ENCODE results near the gene UGT1A5.

UGT1A5 gene

DNA sequence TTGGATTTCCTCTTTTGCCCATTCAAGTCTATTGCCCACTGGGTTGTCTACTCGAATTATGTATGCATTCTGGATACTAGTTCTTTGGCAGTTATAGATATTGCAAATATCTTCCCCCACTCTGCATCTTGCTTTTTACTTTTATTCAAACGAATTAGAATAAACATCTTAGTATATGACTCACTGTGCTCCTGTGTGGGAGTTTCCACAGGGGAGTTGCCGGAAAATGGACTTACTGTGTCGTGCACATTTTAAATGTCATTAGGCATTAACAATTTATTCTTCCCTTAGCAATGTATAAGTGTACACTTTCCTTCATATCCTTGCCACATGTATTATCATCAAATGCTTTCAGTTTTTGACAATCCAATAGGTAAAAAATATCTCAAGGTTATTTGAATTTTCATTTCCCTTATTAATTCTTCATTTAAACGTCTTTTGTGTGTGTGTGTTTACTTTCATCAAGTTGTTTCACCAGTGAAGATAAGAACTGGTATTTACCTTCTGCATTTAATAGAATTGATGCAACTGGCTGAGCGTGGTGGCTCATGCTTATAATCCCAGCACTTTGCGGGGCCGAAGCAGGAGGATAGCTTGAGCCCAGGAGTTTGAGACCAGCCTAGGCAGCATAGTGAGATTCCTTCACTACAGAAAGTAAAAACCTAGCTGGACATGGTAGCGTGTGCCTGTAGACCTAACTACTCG lies 4.6 kb upstream of the UGT1A5 start:
- Histone ChIP-seq H3K4me3 (ENCODE audit: low read depth, low read length) (no peak overlapping the region), H3K36me3 (replicated peaks) (no peaks in the 10 kb centered on the region), H3K27ac (no peak overlapping the region), H3K27me3 (replicated peaks) (no peaks in the 10 kb centered on the region)
- peak; percentile 36 for DNase-seq
- in situ Hi-C loops (cut with HindIII; ENCODE audit: low pct_ligation_motif_present, low sequenced_read_pairs): no loop called here
- TF ChIP-seq, protein P1, sequence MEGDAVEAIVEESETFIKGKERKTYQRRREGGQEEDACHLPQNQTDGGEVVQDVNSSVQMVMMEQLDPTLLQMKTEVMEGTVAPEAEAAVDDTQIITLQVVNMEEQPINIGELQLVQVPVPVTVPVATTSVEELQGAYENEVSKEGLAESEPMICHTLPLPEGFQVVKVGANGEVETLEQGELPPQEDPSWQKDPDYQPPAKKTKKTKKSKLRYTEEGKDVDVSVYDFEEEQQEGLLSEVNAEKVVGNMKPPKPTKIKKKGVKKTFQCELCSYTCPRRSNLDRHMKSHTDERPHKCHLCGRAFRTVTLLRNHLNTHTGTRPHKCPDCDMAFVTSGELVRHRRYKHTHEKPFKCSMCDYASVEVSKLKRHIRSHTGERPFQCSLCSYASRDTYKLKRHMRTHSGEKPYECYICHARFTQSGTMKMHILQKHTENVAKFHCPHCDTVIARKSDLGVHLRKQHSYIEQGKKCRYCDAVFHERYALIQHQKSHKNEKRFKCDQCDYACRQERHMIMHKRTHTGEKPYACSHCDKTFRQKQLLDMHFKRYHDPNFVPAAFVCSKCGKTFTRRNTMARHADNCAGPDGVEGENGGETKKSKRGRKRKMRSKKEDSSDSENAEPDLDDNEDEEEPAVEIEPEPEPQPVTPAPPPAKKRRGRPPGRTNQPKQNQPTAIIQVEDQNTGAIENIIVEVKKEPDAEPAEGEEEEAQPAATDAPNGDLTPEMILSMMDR (IDR thresholded peaks at IDR 0.05; ENCODE audit: low read depth, low read length, missing control alignments): no peak

DNA sequence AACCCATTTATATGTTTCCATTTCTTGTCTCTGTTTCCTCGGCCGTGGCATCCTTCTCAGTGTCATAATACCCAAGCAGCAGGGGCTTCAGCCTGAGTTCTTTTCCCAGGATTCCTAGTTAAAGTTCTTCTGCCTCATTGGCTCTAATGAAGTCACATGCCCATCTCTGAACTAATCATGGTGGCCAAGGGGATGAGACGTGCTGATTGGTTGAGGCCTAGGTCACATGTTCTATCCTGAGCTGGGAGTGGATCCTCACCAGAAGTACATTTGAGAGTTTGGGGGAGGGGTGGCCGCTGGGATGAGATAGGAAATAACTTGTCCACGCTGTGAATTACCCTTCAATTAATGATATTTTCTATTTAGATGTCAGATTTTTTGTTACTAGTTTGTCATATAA lies 3.8 kb upstream of the UGT1A5 start:
- Histone ChIP-seq H3K4me3 (ENCODE audit: low read depth, low read length) (no peak overlapping the region), H3K27me3 (replicated peaks) (no peaks in the 10 kb centered on the region), H3K27ac (no peak overlapping the region), H3K36me3 (replicated peaks) (no peaks in the 10 kb centered on the region)
- in situ Hi-C loops (cut with HindIII; ENCODE audit: low pct_ligation_motif_present, low sequenced_read_pairs): no loop called here
- TF ChIP-seq, protein P1 (IDR thresholded peaks at IDR 0.05; ENCODE audit: low read depth, low read length, missing control alignments): no peak
- DNase-seq: no peak

DNA sequence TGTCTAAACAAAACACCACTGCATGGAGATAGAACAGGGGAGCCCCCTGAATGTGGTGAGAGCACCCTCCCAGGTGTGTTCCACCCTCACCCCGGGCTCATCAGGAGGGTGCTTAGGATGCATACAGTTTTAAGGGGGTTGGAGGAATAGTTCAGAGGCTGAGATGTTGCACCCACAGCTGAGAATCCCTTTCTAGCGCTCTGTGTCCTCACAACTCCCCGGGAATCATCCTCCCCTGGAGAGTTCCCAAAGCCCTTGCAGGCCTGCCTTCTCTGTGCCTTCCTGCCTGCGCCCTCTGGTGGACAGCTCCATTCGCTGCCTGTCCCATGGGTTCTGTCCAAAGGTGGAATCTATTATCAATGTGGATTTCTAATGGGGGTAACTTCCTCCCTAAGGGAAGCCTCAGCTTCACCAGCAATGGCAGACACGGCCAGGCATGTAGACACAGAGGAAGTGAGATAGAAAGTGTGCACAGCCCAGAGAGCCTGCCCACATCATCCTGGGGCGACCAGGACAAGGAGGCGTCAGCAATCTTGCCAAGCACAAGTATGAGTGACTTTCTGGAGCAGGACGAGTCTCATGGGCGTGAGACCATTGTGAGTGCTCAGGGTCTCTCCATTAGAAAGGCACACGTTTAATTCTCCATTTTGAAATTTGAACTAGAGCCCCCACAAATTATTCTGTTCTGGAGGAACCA lies 1.2 kb upstream of the UGT1A5 start:
- in situ Hi-C loops (cut with HindIII; ENCODE audit: low pct_ligation_motif_present, low sequenced_read_pairs): no loop called here
- TF ChIP-seq, protein P1 (IDR thresholded peaks at IDR 0.05; ENCODE audit: low read depth, low read length, missing control alignments): peak; percentile 98

DNA sequence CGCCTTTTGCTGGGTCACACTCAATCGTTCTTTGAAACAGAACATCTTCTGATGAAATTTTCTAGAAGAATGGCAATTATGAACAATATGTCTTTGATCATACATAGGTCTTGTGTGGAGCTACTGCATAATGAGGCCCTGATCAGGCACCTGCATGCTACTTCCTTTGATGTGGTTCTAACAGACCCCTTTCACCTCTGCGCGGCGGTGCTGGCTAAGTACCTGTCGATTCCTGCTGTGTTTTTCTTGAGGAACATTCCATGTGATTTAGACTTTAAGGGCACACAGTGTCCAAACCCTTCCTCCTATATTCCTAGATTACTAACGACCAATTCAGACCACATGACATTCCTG lies 532 bp downstream of the UGT1A5 start:
- Histone ChIP-seq H3K4me3 (ENCODE audit: low read depth, low read length) (no peak overlapping the region), H3K27me3 (replicated peaks) (no peaks in the 10 kb centered on the region), H3K36me3 (replicated peaks) (no peaks in the 10 kb centered on the region), H3K27ac (no peak overlapping the region)
- in situ Hi-C loops (cut with HindIII; ENCODE audit: low pct_ligation_motif_present, low sequenced_read_pairs): no loop called here
- DNase-seq: no peak
- TF ChIP-seq, protein P1 (IDR thresholded peaks at IDR 0.05; ENCODE audit: low read depth, low read length, missing control alignments): no peak

More for the DNA sequence above, 1.2 kb upstream of the UGT1A5 start:
- Histone ChIP-seq H3K27me3 (replicated peaks) (no peaks in the 10 kb centered on the region), H3K36me3 (replicated peaks) (no peaks in the 10 kb centered on the region), H3K4me3 (ENCODE audit: low read depth, low read length) (no peak overlapping the region), H3K27ac (no peak overlapping the region)
- DNase-seq: peak; percentile 75

DNA sequence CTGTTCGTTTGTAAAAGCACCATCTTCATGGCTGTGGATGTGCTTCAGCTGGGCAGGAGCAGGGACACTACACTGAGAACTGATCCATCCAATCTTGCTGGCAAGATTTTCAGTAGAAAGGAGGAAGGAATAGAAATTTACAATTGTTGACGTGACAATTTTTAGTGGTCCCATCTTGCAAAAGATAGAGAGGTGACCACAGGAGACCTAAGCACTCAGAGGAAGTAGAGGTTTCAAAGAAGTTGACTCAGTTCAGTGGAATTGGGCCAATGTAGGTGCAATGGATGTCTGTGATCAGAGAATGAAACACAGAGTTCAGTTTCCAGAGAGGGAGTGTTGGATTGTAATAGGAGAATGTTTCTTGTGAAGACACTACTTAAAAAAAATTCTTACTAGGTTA lies 1.4 kb downstream of the UGT1A5 start:
- TF ChIP-seq, protein P1 (IDR thresholded peaks at IDR 0.05; ENCODE audit: low read depth, low read length, missing control alignments): no peak
- no peaks in the 10 kb centered on the region for H3K36me3 ChIP-seq (replicated peaks)
- no peaks in the 10 kb centered on the region for H3K27me3 ChIP-seq (replicated peaks)
- H3K27ac ChIP-seq: no peak overlapping the region
- no peak overlapping the region for H3K4me3 ChIP-seq (ENCODE audit: low read depth, low read length)
- no peak for DNase-seq
- in situ Hi-C loops (cut with HindIII; ENCODE audit: low pct_ligation_motif_present, low sequenced_read_pairs): no loop called here

All from brain microvascular endothelial cell (primary cell).